ENCODE data around the gene TSPEAR. TPM values are rescaled to one million over a fixed set of nuclear protein-coding genes. Genes with fewer than 3 reads are reported as not detected.
A peak's percentile ranks its signal among the peaks of the same experiment; 100 is the strongest.

TSPEAR gene
- total and polyA plus RNA-seq, 2 of the 13 experiments (the other 11 are each of a cell fraction or from before 2014, with no cell fraction given), result 0.07 to 0.32 TPM

DNA sequence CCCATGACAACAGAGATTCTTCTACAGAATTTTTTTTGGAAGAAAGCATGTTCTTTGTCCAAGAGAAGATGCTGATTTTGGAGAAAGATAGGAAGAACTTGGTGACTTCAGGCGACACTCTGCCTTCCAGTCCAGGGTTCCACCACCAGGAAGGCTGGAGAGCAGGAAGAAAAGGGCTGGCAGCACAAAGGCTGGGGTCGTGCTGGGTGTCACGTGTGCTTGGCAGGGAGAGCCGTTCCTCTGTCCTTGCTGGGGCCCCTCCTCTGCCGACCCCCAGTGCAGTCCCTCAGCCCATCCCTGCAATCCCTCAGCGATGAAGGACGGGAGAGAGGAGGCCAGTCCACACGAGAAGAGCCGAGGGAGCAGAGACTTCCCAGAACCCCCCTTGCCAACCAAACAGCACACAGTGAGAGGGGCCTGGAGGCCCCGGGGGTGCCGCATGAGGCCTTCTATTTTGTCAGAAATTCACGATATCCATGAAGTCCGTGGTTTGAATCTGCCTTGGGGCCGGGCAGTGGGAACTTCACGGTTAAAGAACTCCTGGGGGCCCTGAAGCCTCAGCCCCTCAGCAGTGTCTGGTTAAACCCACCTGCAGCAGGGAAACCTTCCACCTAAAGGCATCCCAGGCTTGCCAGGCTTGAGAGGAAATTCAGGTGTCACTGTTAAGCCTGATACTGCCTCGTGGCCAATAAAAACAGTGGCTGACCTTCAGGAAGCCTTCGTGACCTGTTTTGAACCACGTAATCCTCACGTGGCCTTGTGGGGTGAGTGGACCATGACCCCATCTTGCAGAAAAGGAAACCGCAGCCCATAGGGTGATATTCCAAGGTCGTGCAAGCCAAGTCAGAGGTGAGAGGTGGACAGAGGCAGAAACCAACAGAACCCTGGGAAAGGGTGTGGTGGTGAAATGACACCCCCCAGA lies 11.0 kb downstream of the TSPEAR start (continued):
- TF ChIP-seq, protein P1, sequence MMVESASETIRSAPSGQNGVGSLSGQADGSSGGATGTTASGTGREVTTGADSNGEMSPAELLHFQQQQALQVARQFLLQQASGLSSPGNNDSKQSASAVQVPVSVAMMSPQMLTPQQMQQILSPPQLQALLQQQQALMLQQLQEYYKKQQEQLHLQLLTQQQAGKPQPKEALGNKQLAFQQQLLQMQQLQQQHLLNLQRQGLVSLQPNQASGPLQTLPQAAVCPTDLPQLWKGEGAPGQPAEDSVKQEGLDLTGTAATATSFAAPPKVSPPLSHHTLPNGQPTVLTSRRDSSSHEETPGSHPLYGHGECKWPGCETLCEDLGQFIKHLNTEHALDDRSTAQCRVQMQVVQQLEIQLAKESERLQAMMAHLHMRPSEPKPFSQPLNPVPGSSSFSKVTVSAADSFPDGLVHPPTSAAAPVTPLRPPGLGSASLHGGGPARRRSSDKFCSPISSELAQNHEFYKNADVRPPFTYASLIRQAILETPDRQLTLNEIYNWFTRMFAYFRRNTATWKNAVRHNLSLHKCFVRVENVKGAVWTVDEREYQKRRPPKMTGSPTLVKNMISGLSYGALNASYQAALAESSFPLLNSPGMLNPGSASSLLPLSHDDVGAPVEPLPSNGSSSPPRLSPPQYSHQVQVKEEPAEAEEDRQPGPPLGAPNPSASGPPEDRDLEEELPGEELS (CRISPR knock-in tag; IDR thresholded peaks at IDR 0.05), result peak; percentile 46; the same call in 1 of the 2 replicates
- TF ChIP-seq ZNF34 (CRISPR knock-in tag; IDR thresholded peaks at IDR 0.05; ENCODE audit: borderline replicate concordance) (no peak), ZNF788 (CRISPR knock-in tag; IDR thresholded peaks at IDR 0.05; ENCODE audit: borderline replicate concordance) (peak; percentile 62; the same call in 1 of the 2 replicates), ZBTB20 (CRISPR knock-in tag; IDR thresholded peaks at IDR 0.05; ENCODE audit: borderline replicate concordance, low read depth) (peak; percentile 93; the same call in 1 of the 2 replicates), LCORL (IDR thresholded peaks at IDR 0.05) (no peak), LCORL (CRISPR knock-in tag; IDR thresholded peaks at IDR 0.05) (peak; percentile 64; the same call in 1 of the 2 replicates), PHF21A (CRISPR knock-in tag; IDR thresholded peaks at IDR 0.05) (0 out of 2 replicates have a peak, but pooled peaks have one; percentile 40), ZNF180 (CRISPR knock-in tag; IDR thresholded peaks at IDR 0.05; ENCODE audit: borderline replicate concordance, low read depth) (no peak), MYNN (CRISPR knock-in tag; IDR thresholded peaks at IDR 0.05; ENCODE audit: low read depth) (no peak), ZFX (CRISPR knock-in tag; IDR thresholded peaks at IDR 0.05; ENCODE audit: low read depth) (peak; percentile 66), ZNF430 (CRISPR knock-in tag; IDR thresholded peaks at IDR 0.05) (peak; percentile 89; the same call in 1 of the 2 replicates), MTA1 (CRISPR knock-in tag; IDR thresholded peaks at IDR 0.05; ENCODE audit: borderline replicate concordance) (0 out of 2 replicates have a peak, but pooled peaks have one; percentile 52), HNF4G (IDR thresholded peaks at IDR 0.05; ENCODE audit: borderline replicate concordance, low read depth, low read length) (peak; percentile 44; the same call in 1 of the 2 replicates), HNF4G (CRISPR knock-in tag; IDR thresholded peaks at IDR 0.05; ENCODE audit: borderline replicate concordance, low read depth) (peak; percentile 86; the same call in 1 of the 2 replicates), ZNF891 (CRISPR knock-in tag; IDR thresholded peaks at IDR 0.05) (no peak)
- TF ChIP-seq, protein P2, sequence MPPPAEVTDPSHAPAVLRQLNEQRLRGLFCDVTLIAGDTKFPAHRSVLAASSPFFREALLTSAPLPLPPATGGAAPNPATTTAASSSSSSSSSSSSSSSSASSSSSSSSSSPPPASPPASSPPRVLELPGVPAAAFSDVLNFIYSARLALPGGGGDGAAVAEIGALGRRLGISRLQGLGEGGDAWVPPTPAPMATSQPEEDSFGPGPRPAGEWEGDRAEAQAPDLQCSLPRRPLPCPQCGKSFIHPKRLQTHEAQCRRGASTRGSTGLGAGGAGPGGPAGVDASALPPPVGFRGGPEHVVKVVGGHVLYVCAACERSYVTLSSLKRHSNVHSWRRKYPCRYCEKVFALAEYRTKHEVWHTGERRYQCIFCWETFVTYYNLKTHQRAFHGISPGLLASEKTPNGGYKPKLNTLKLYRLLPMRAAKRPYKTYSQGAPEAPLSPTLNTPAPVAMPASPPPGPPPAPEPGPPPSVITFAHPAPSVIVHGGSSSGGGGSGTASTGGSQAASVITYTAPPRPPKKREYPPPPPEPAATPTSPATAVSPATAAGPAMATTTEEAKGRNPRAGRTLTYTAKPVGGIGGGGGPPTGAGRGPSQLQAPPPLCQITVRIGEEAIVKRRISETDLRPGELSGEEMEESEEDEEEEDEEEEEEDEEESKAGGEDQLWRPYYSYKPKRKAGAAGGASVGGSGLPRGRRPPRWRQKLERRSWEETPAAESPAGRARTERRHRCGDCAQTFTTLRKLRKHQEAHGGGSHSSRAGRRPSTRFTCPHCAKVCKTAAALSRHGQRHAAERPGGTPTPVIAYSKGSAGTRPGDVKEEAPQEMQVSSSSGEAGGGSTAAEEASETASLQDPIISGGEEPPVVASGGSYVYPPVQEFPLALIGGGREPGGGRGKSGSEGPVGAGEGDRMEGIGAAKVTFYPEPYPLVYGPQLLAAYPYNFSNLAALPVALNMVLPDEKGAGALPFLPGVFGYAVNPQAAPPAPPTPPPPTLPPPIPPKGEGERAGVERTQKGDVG (CRISPR knock-in tag; IDR thresholded peaks at IDR 0.05; ENCODE audit: borderline replicate concordance), result no peak
- TF ChIP-seq, protein P3, sequence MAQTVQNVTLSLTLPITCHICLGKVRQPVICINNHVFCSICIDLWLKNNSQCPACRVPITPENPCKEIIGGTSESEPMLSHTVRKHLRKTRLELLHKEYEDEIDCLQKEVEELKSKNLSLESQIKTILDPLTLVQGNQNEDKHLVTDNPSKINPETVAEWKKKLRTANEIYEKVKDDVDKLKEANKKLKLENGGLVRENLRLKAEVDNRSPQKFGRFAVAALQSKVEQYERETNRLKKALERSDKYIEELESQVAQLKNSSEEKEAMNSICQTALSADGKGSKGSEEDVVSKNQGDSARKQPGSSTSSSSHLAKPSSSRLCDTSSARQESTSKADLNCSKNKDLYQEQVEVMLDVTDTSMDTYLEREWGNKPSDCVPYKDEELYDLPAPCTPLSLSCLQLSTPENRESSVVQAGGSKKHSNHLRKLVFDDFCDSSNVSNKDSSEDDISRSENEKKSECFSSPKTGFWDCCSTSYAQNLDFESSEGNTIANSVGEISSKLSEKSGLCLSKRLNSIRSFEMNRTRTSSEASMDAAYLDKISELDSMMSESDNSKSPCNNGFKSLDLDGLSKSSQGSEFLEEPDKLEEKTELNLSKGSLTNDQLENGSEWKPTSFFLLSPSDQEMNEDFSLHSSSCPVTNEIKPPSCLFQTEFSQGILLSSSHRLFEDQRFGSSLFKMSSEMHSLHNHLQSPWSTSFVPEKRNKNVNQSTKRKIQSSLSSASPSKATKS (CRISPR knock-in tag; IDR thresholded peaks at IDR 0.05), result no peak
